HepG2 (cell line): ENCODE data around the gene POLR3GL. TPM values are rescaled to one million over a fixed set of nuclear protein-coding genes. Genes with fewer than 3 reads are reported as not detected.

Experiments
- BRCA1 ChIP-seq: sonication (generic); formaldehyde crosslinking; IDR thresholded peaks from 2 replicates; pipeline ENCODE4 v1.4.0; 2020; ENCODE audit warnings: missing genetic modification reagents
- DNMT1 ChIP-seq: sonication (generic); formaldehyde crosslinking; IDR thresholded peaks from 2 replicates; pipeline ENCODE4 v1.5.1; 2020; ENCODE audit warnings: mild to moderate bottlenecking, missing genetic modification reagents
- NFRKB ChIP-seq: fragments of 450-650 bp; IDR thresholded peaks from 2 replicates; pipeline ENCODE4 v1.6.1; 2017
- NR2F2 ChIP-seq: IDR thresholded peaks from 2 replicates; pipeline ENCODE4 v1.6.1; 2012; ENCODE audit warnings: low read depth, inconsistent platforms, borderline replicate concordance
- POLR2AphosphoS2 ChIP-seq: IDR thresholded peaks from 2 replicates; pipeline ENCODE4 v1.6.1; 2011; ENCODE audit warnings: low read depth, low read length, improper control_type of control experiment
- POLR2AphosphoS5 ChIP-seq: IDR thresholded peaks from 2 replicates; pipeline ENCODE4 v1.6.1; 2012; ENCODE audit warnings: low read depth, low read length
- POLR2G ChIP-seq: fragments of 200-400 bp; formaldehyde crosslinking; IDR thresholded peaks from 2 replicates; pipeline ENCODE4 v1.6.1; 2018; ENCODE audit warnings: mild to moderate bottlenecking, low read depth, low read length, moderate library complexity
- SNAPC2 ChIP-seq: sonication (generic); formaldehyde crosslinking; IDR thresholded peaks from 2 replicates; pipeline ENCODE4 v1.8.1; 2022; ENCODE audit warnings: mild to moderate bottlenecking, missing genetic modification reagents
- STAT5B ChIP-seq: sonication (generic); formaldehyde crosslinking; IDR thresholded peaks from 2 replicates; pipeline ENCODE4 v1.4.0; 2020; ENCODE audit warnings: missing genetic modification reagents
- ZC3H4 ChIP-seq: sonication (generic); formaldehyde crosslinking; IDR thresholded peaks from 2 replicates; pipeline ENCODE4 v1.4.0; 2020; ENCODE audit warnings: missing genetic modification reagents, borderline replicate concordance
- ZFP37 ChIP-seq: sonication (generic); formaldehyde crosslinking; IDR thresholded peaks from 2 replicates; pipeline ENCODE4 v1.4.0; 2020; ENCODE audit warnings: missing genetic modification reagents, borderline replicate concordance
- ZIK1 ChIP-seq: sonication (generic); formaldehyde crosslinking; IDR thresholded peaks from 2 replicates; pipeline ENCODE4 v1.5.0; 2020; ENCODE audit warnings: mild to moderate bottlenecking, low read depth, missing genetic modification reagents, borderline replicate concordance
- ZNF136 ChIP-seq: sonication (generic); formaldehyde crosslinking; IDR thresholded peaks from 2 replicates; pipeline ENCODE4 v1.8.1; 2022; ENCODE audit warnings: low read depth, mild to moderate bottlenecking, moderate library complexity, missing genetic modification reagents
- ZNF629 ChIP-seq: sonication (generic); formaldehyde crosslinking; conservative IDR thresholded peaks from 2 replicates; pipeline ENCODE4 v1.5.0; 2020; ENCODE audit warnings: missing genetic modification reagents
- ZNF713 ChIP-seq: sonication (generic); formaldehyde crosslinking; IDR thresholded peaks from 2 replicates; pipeline ENCODE4 v1.4.0; 2020; ENCODE audit warnings: mild to moderate bottlenecking, missing genetic modification reagents
- ZNF747 ChIP-seq: sonication (generic); formaldehyde crosslinking; IDR thresholded peaks from 2 replicates; pipeline ENCODE4 v1.8.1; 2023; ENCODE audit warnings: missing genetic modification reagents, mild to moderate bottlenecking, borderline replicate concordance
- ZNF792 ChIP-seq: IDR thresholded peaks from 2 replicates; pipeline ENCODE4 v1.6.1; 2016
- ZNF841 ChIP-seq: sonication (generic); formaldehyde crosslinking; IDR thresholded peaks from 2 replicates; pipeline ENCODE4 v1.8.1; 2023; ENCODE audit warnings: missing genetic modification reagents, borderline replicate concordance
- ZSCAN12 ChIP-seq: sonication (generic); formaldehyde crosslinking; IDR thresholded peaks from 2 replicates; pipeline ENCODE4 v1.9.0; 2021; ENCODE audit warnings: mild to moderate bottlenecking, missing genetic modification reagents
- polyA plus RNA-seq, 8 experiments: library from polyadenylated mRNA; depleted of rRNA in 3 of 8; stranded (reverse) in 7 of 8; unstranded in 1 of 8; fragments of >200 nt; fragmentation: Illumina TruSeq in 4 of 8; extraction: Trizol in 4 of 8; gene quantifications; 2 replicates each; pipeline versions ENCODE4 v1.2.1 to v1.2.3, GENCODE V29; 2011 to 2016; ENCODE audit warnings: low read depth in 4 of 8, missing spikeins in 1 of 8, mixed read lengths in 1 of 8; ENCODE audit not compliant: insufficient read depth in 1 of 8
- total RNA-seq, 5 experiments: library from RNA; depleted of rRNA; stranded (reverse); fragments of >200 nt; fragmentation: Illumina TruSeq; extraction: Trizol; gene quantifications; 2 replicates each; pipeline ENCODE4 v1.2.3, GENCODE V29; 2016; ENCODE audit warnings: low read depth in 1 of 5
- TF ChIP-seq, protein P1 (sequence below): sonication (generic); formaldehyde crosslinking; IDR thresholded peaks from 2 replicates; pipeline ENCODE4 v1.5.1; 2020; ENCODE audit warnings: mild to moderate bottlenecking, missing genetic modification reagents, moderate library complexity
- TF ChIP-seq, protein P2 (sequence below): sonication (generic); formaldehyde crosslinking; IDR thresholded peaks from 2 replicates; pipeline ENCODE4; 2020; ENCODE audit warnings: missing genetic modification reagents, mild to moderate bottlenecking, borderline replicate concordance

Gene POLR3GL
- total and polyA plus RNA-seq, 2 of the 13 experiments (the other 11 are each of a cell fraction or from before 2014, with no cell fraction given), result 11.5 to 12.4 TPM

DNA sequence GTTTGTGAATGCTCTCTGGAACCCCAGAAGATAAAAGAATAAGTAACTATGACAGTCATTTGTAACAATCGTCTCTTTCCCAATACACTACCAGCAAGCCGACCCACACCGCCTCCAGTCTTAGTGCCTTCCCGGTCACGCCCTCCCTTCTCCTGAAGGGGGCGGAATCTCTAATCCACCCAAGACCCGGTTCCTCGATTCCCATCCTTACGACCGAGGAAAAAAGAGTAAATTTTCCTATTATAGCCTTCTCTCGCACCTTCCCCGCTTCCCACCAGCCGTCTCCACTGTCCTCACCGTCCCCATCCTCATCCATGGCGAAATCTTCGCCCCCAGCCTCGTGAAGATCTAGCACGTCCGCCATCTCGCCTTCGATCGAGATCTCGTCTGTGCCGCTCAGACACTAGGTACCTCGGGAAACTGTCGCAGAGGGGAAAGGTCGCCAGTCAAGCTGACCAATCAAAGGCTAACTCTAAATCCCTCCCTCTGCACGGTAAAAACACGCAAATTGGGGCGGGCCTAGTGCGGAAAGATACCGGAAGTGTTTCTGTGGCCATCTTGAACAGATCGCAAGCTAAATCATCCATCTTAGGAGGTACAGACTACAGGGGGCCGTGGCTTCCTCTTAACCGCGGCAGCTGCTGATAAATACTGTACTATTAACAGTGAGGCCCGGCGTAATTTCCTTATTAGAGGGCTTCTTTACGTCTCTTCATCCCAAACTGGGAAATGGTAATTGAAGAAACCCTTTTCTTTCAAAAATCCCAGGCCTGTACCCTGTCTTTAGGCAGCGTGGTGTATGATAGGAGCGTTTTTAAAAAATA is 37.2 kb upstream of the POLR3GL start, which contains the start of gene RBM8A (continued):
- TF ChIP-seq, protein P1, sequence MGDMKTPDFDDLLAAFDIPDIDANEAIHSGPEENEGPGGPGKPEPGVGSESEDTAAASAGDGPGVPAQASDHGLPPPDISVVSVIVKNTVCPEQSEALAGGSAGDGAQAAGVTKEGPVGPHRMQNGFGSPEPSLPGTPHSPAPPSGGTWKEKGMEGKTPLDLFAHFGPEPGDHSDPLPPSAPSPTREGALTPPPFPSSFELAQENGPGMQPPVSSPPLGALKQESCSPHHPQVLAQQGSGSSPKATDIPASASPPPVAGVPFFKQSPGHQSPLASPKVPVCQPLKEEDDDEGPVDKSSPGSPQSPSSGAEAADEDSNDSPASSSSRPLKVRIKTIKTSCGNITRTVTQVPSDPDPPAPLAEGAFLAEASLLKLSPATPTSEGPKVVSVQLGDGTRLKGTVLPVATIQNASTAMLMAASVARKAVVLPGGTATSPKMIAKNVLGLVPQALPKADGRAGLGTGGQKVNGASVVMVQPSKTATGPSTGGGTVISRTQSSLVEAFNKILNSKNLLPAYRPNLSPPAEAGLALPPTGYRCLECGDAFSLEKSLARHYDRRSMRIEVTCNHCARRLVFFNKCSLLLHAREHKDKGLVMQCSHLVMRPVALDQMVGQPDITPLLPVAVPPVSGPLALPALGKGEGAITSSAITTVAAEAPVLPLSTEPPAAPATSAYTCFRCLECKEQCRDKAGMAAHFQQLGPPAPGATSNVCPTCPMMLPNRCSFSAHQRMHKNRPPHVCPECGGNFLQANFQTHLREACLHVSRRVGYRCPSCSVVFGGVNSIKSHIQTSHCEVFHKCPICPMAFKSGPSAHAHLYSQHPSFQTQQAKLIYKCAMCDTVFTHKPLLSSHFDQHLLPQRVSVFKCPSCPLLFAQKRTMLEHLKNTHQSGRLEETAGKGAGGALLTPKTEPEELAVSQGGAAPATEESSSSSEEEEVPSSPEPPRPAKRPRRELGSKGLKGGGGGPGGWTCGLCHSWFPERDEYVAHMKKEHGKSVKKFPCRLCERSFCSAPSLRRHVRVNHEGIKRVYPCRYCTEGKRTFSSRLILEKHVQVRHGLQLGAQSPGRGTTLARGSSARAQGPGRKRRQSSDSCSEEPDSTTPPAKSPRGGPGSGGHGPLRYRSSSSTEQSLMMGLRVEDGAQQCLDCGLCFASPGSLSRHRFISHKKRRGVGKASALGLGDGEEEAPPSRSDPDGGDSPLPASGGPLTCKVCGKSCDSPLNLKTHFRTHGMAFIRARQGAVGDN, result peak; percentile 90
- TF ChIP-seq ZNF136, result peak; percentile 77; the same call in 1 of the 2 replicates
- TF ChIP-seq POLR2G, result peak; percentile 96
- TF ChIP-seq ZC3H4 (CRISPR knock-in tag), result no peak
- no peak for TF ChIP-seq ZNF841 (CRISPR knock-in tag)
- no peak for TF ChIP-seq ZSCAN12 (CRISPR knock-in tag)
- TF ChIP-seq ZNF713 (CRISPR knock-in tag), result no peak
- TF ChIP-seq ZIK1 (CRISPR knock-in tag), result 0 out of 2 replicates have a peak, but pooled peaks have one; percentile 31
- TF ChIP-seq ZNF629, result no peak
- TF ChIP-seq STAT5B (CRISPR knock-in tag), result no peak
- TF ChIP-seq POLR2AphosphoS2, result peak; percentile 62; the same call in 1 of the 2 replicates
- TF ChIP-seq DNMT1 (CRISPR knock-in tag), result peak; percentile 84; the same call in 1 of the 2 replicates
- 0 out of 2 replicates have a peak, but pooled peaks have one; percentile 55 for TF ChIP-seq SNAPC2
- peak; percentile 32; the same call in 1 of the 2 replicates for TF ChIP-seq ZNF747 (CRISPR knock-in tag)
- TF ChIP-seq NR2F2, result peak; percentile 33; the same call in 1 of the 2 replicates
- TF ChIP-seq, protein P2, sequence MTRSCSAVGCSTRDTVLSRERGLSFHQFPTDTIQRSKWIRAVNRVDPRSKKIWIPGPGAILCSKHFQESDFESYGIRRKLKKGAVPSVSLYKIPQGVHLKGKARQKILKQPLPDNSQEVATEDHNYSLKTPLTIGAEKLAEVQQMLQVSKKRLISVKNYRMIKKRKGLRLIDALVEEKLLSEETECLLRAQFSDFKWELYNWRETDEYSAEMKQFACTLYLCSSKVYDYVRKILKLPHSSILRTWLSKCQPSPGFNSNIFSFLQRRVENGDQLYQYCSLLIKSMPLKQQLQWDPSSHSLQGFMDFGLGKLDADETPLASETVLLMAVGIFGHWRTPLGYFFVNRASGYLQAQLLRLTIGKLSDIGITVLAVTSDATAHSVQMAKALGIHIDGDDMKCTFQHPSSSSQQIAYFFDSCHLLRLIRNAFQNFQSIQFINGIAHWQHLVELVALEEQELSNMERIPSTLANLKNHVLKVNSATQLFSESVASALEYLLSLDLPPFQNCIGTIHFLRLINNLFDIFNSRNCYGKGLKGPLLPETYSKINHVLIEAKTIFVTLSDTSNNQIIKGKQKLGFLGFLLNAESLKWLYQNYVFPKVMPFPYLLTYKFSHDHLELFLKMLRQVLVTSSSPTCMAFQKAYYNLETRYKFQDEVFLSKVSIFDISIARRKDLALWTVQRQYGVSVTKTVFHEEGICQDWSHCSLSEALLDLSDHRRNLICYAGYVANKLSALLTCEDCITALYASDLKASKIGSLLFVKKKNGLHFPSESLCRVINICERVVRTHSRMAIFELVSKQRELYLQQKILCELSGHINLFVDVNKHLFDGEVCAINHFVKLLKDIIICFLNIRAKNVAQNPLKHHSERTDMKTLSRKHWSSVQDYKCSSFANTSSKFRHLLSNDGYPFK (CRISPR knock-in tag), result peak; percentile 86; the same call in 1 of the 2 replicates
- TF ChIP-seq POLR2AphosphoS5, result peak; percentile 97
- TF ChIP-seq ZNF792 (CRISPR knock-in tag), result peak; percentile 67; the same call in 1 of the 2 replicates
- TF ChIP-seq NFRKB, result 0 out of 2 replicates have a peak, but pooled peaks have one; percentile 64
- TF ChIP-seq BRCA1 (CRISPR knock-in tag), result no peak
- TF ChIP-seq ZFP37 (CRISPR knock-in tag), result no peak
